GM19328 (cell line): ENCODE data around the gene PRLR.

Experiments used
- ATAC-seq: cut with Tn5 transposase; IDR thresholded peaks from one replicate; pipeline ENCODE4 v1.9.1; 2021; ENCODE audit warnings: mild to moderate bottlenecking, moderate library complexity; ENCODE audit not compliant: unreplicated experiment

Gene PRLR

GRCh38 chr5:35162848-35163709, 67.2 kb downstream of the PRLR start:
- no peak for ATAC-seq

- no peak for ATAC-seq
These were observed 68.5 kb downstream of the PRLR start for GRCh38 chr5:35161652-35162273.

- ATAC-seq = no peak
These were observed 69.7 kb downstream of the PRLR start for GRCh38 chr5:35160486-35161116.

GRCh38 chr5:35159370-35159742, 70.9 kb downstream of the PRLR start:
- no peak for ATAC-seq

GRCh38 chr5:35158622-35159369, 71.5 kb downstream of the PRLR start:
- no peak for ATAC-seq

- no peak for ATAC-seq
These were observed 72.1 kb downstream of the PRLR start for GRCh38 chr5:35158204-35158603.

- ATAC-seq = no peak
These were observed 76.8 kb downstream of the PRLR start for GRCh38 chr5:35153375-35153932.

GRCh38 chr5:35152733-35153132, 77.6 kb downstream of the PRLR start:
- ATAC-seq = no peak

GRCh38 chr5:35151146-35151920, 79.0 kb downstream of the PRLR start:
- no peak for ATAC-seq

GRCh38 chr5:35149041-35149440, 81.2 kb downstream of the PRLR start:
- ATAC-seq = no peak

GRCh38 chr5:35146406-35146805, 83.9 kb downstream of the PRLR start:
- ATAC-seq = no peak

GRCh38 chr5:35145691-35146317, 84.5 kb downstream of the PRLR start:
- ATAC-seq = no peak

- no peak for ATAC-seq
These were observed 85.3 kb downstream of the PRLR start for GRCh38 chr5:35145012-35145411.

GRCh38 chr5:35143841-35144240, 86.4 kb downstream of the PRLR start:
- no peak for ATAC-seq

GRCh38 chr5:35141739-35142138, 88.5 kb downstream of the PRLR start:
- no peak for ATAC-seq

- no peak for ATAC-seq
These were observed 92.1 kb downstream of the PRLR start for GRCh38 chr5:35138232-35138631.

- no peak for ATAC-seq
These were observed 93.9 kb downstream of the PRLR start for GRCh38 chr5:35136386-35136785.

GRCh38 chr5:35135239-35135700, 95.0 kb downstream of the PRLR start:
- ATAC-seq = no peak

- ATAC-seq = no peak
These were observed 95.8 kb downstream of the PRLR start for GRCh38 chr5:35134278-35135030.
